ENCODE measurements around the gene ZNF286A. TPM values are rescaled to one million over a fixed set of nuclear protein-coding genes. Genes with fewer than 3 reads are reported as not detected.

Gene ZNF286A
- total and polyA plus RNA-seq, 10 of the 15 experiments (the other 5 are each of a cell fraction or from before 2014, with no cell fraction given): 8.1 to 31.2 (median 18.2) TPM

DNA sequence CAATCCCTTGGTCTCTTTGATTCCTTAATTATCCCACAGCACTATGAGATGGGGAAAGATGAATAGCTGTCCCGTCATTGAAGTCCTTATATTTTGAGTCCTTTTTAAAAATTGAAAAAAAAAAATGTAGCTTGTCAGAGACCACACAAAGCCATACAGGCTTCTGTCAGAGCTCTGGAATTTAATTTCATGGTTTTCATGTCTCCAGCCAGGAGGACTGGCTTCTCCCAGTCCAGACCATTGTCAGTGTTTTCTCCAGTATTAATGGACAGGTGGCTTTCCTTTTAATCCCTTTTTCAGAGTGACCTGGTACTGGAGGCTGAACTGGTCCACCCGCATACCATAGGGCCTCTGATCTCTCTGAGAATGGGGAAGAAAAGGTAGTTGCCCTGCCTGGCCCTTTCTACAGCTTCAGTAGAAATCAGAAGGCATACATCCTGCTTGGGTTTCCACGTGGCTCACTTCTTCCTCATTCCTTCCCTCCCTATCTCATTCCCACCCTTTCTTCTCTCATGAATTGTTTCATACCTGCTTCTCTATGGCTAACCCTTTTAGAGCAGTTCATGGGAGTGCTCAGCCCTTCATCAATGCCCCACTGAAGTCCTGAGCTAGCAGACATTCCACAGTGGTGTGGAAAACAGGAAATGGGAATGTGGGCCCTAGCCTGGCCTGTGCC, 44.5 kb upstream of the ZNF286A start:
- ChIA-PET RAD21 (ENCODE audit: unreplicated experiment) (interaction anchor here (0.6 kb wide), 1 partner anchor 344 kb away, joined by 3 read pairs; no protein-coding TSS in a partner anchor), POLR2A (no interaction called here), CTCF (no interaction called here), SMC1A (ENCODE audit: uncharacterized antibody, unreplicated experiment) (no interaction called here)
- WGBS (ENCODE audit: insufficient coverage, insufficient replicate concordance, low lambda C conversion rate, missing lambda C conversion rate): 63% methylated on average over 3 of the region's 3 CpGs
- Histone ChIP-seq H3K4me1 (ENCODE audit: control insufficient read depth, insufficient read depth, low read length) (peaks cover 3% of the 10 kb centered on the region; the same call in 1 of the 2 replicates), H3K27ac (ENCODE audit: control insufficient read depth, insufficient read depth) (no peak overlapping the region), H3K9ac (ENCODE audit: control insufficient read depth, insufficient read depth, low read length) (no peak overlapping the region), H3K79me2 (ENCODE audit: control insufficient read depth, insufficient read depth, low read length) (no peaks in the 10 kb centered on the region), H3K36me3 (ENCODE audit: control insufficient read depth in 2 of 2, insufficient read depth in 2 of 2, low read length in 1 of 2) (no peaks in the 10 kb centered on the region), H3K9me3 (replicated peaks; ENCODE audit: control insufficient read depth, insufficient read depth, low read length) (no peaks in the 10 kb centered on the region), H2AFZ (ENCODE audit: control insufficient read depth, low read depth, low read length) (no peak overlapping the region), H3K4me3 (no peak overlapping the region), H3K4me2 (ENCODE audit: control insufficient read depth, insufficient read depth) (no peak overlapping the region), H3K27me3 (replicated peaks in 1 of 2; ENCODE audit: control insufficient read depth in 2 of 2, insufficient read depth in 2 of 2, low read length in 1 of 2) (no peaks in the 10 kb centered on the region), H4K20me1 (ENCODE audit: control insufficient read depth, insufficient read depth) (no peaks in the 10 kb centered on the region)
- TF ChIP-seq KAT2A (conservative IDR thresholded peaks at IDR 0.05; ENCODE audit: control insufficient read depth, low read depth, low read length): no peak
- no peak for TF ChIP-seq FOS (IDR thresholded peaks at IDR 0.05; ENCODE audit: borderline replicate concordance, extremely low read depth, insufficient read length)
- TF ChIP-seq, protein P1, sequence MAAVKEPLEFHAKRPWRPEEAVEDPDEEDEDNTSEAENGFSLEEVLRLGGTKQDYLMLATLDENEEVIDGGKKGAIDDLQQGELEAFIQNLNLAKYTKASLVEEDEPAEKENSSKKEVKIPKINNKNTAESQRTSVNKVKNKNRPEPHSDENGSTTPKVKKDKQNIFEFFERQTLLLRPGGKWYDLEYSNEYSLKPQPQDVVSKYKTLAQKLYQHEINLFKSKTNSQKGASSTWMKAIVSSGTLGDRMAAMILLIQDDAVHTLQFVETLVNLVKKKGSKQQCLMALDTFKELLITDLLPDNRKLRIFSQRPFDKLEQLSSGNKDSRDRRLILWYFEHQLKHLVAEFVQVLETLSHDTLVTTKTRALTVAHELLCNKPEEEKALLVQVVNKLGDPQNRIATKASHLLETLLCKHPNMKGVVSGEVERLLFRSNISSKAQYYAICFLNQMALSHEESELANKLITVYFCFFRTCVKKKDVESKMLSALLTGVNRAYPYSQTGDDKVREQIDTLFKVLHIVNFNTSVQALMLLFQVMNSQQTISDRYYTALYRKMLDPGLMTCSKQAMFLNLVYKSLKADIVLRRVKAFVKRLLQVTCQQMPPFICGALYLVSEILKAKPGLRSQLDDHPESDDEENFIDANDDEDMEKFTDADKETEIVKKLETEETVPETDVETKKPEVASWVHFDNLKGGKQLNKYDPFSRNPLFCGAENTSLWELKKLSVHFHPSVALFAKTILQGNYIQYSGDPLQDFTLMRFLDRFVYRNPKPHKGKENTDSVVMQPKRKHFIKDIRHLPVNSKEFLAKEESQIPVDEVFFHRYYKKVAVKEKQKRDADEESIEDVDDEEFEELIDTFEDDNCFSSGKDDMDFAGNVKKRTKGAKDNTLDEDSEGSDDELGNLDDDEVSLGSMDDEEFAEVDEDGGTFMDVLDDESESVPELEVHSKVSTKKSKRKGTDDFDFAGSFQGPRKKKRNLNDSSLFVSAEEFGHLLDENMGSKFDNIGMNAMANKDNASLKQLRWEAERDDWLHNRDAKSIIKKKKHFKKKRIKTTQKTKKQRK (IDR thresholded peaks at IDR 0.05; ENCODE audit: low read depth, low read length): no peak
- no peak for TF ChIP-seq ESRRA (IDR thresholded peaks at IDR 0.05; ENCODE audit: low read length)
- no peak for TF ChIP-seq ATF7 (IDR thresholded peaks at IDR 0.05; ENCODE audit: low read depth)
- no peak for TF ChIP-seq FOXK2 (IDR thresholded peaks at IDR 0.05)
- no peak for TF ChIP-seq JUND (IDR thresholded peaks at IDR 0.05; ENCODE audit: low read depth, low read length)
- no peak for TF ChIP-seq TARDBP (IDR thresholded peaks at IDR 0.05; ENCODE audit: borderline replicate concordance)
- TF ChIP-seq CHD2 (IDR thresholded peaks at IDR 0.05; ENCODE audit: borderline replicate concordance, low read depth, low read length): no peak
- no peak for TF ChIP-seq RAD21 (IDR thresholded peaks at IDR 0.05; ENCODE audit: insufficient read depth, low read depth, low read length)
- no peak for TF ChIP-seq ZSCAN29 (IDR thresholded peaks at IDR 0.05)
- no peak for TF ChIP-seq WRNIP1 (IDR thresholded peaks at IDR 0.05; ENCODE audit: borderline replicate concordance, low read depth, low read length)
- TF ChIP-seq MTA3 (IDR thresholded peaks at IDR 0.05; ENCODE audit: borderline replicate concordance, low read length): no peak
- no peak for TF ChIP-seq SIN3A (IDR thresholded peaks at IDR 0.05; ENCODE audit: low read depth, low read length)
- TF ChIP-seq ZNF207 (IDR thresholded peaks at IDR 0.05; ENCODE audit: borderline replicate concordance): no peak
- no peak for TF ChIP-seq YY1 (IDR thresholded peaks at IDR 0.05; ENCODE audit: low read depth, low read length)
- TF ChIP-seq, protein P2, sequence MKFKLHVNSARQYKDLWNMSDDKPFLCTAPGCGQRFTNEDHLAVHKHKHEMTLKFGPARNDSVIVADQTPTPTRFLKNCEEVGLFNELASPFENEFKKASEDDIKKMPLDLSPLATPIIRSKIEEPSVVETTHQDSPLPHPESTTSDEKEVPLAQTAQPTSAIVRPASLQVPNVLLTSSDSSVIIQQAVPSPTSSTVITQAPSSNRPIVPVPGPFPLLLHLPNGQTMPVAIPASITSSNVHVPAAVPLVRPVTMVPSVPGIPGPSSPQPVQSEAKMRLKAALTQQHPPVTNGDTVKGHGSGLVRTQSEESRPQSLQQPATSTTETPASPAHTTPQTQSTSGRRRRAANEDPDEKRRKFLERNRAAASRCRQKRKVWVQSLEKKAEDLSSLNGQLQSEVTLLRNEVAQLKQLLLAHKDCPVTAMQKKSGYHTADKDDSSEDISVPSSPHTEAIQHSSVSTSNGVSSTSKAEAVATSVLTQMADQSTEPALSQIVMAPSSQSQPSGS (IDR thresholded peaks at IDR 0.05; ENCODE audit: low read length): no peak
- no peak for TF ChIP-seq RBBP5 (conservative IDR thresholded peaks at IDR 0.05)
- FAIRE-seq (no peak), DNase-seq (ENCODE audit: low read depth, low spot score) (no peak), ATAC-seq (no peak)
- intact Hi-C loops (cut with micrococcal nuclease; ENCODE audit: unreplicated experiment): no loop called here
- TSS peak; percentile 28 for BruUV-seq (replicated peaks)
- in situ Hi-C loops (cut with MboI): no loop called here

Data from GM12878 (cell line).